GM12878 (cell line): Measurements from ENCODE around the gene VEGFA.

ENCODE experiments used
- CEBPB ChIP-seq, 2 experiments: fragments of 150-350 bp in 1 of 2; IDR thresholded peaks; 2 replicates each; pipeline ENCODE4 v1.6.1; 2012 to 2014; ENCODE audit warnings: low read depth in 2 of 2, low read length in 2 of 2, borderline replicate concordance in 1 of 2, inconsistent platforms in 1 of 2
- EZH2 ChIP-seq: IDR thresholded peaks from 2 replicates; pipeline ENCODE4 v1.6.1; 2012; ENCODE audit warnings: low read depth, mild to moderate bottlenecking, control low read depth, inconsistent platforms, low read length, borderline replicate concordance; ENCODE audit not compliant: control insufficient read depth
- POLR2A ChIP-seq: IDR thresholded peaks from 2 replicates; pipeline ENCODE4 v1.6.1; 2011; ENCODE audit warnings: low read depth, mild to moderate bottlenecking, low read length
- TF ChIP-seq, protein P1 (sequence below): IDR thresholded peaks from 2 replicates; pipeline ENCODE4 v1.6.1; 2012; ENCODE audit warnings: low read depth, low read length, improper control_type of control experiment

DNA sequence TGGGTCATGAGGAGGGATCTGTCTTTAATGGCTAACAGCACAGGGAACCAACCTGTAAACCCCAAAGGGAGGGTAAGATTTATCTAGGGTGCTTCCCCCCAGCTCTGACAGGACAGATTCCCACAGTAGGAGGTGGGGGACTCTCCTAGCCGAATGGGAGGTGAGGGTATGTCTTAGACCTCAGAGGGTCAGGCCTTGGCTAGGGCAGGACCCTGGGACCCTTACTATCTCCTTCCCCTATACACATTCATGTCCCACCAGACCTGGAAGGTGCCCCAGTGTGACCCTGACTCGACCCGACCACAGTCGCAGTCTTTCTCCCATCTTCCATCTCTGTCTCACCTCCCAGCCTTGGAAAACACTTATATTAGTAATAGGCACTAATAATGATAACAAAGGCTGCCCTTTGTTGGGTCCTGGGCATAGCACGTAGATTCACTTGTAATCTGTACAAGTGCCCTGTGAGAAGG, 36.8 kb downstream of the VEGFA start:
- no peak for TF ChIP-seq EZH2
- TF ChIP-seq, protein P1, sequence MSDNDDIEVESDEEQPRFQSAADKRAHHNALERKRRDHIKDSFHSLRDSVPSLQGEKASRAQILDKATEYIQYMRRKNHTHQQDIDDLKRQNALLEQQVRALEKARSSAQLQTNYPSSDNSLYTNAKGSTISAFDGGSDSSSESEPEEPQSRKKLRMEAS = no peak
- TF ChIP-seq POLR2A = no peak
- no peak for TF ChIP-seq CEBPB (IDR thresholded peaks at IDR 0.05; ENCODE audit: borderline replicate concordance in 1 of 2, low read depth in 2 of 2, low read length in 2 of 2)
